ENCODE data around the gene BTBD9.
"Not testable (repeated sequence)": the region's sequence is repeated elsewhere in the genome, so short reads cannot be mapped to it uniquely, and the experiment has no call there.

The BTBD9 gene

GRCh38 chr6:38364127-38364526, 275.6 kb downstream of the BTBD9 start:
- FAIRE-seq, result no peak
- no peak for DNase-seq (ENCODE audit: insufficient read length)
- TF ChIP-seq TAF1 (IDR thresholded peaks at IDR 0.05; ENCODE audit: borderline replicate concordance, low read depth, low read length) (no peak), POLR2AphosphoS5 (IDR thresholded peaks at IDR 0.05; ENCODE audit: low read depth, low read length) (no peak), POLR2A (IDR thresholded peaks at IDR 0.05; ENCODE audit: low read depth, low read length) (no peak)

- FAIRE-seq, result peak; percentile 63
- TF ChIP-seq POLR2A (IDR thresholded peaks at IDR 0.05; ENCODE audit: low read depth, low read length) (no peak), TAF1 (IDR thresholded peaks at IDR 0.05; ENCODE audit: borderline replicate concordance, low read depth, low read length) (no peak), POLR2AphosphoS5 (IDR thresholded peaks at IDR 0.05; ENCODE audit: low read depth, low read length) (no peak)
Measured at GRCh38 chr6:38355519-38355918, 284.2 kb downstream of the BTBD9 start.

GRCh38 chr6:38354905-38355304, 284.8 kb downstream of the BTBD9 start:
- TF ChIP-seq POLR2AphosphoS5 (IDR thresholded peaks at IDR 0.05; ENCODE audit: low read depth, low read length) (no peak), POLR2A (IDR thresholded peaks at IDR 0.05; ENCODE audit: low read depth, low read length) (no peak), TAF1 (IDR thresholded peaks at IDR 0.05; ENCODE audit: borderline replicate concordance, low read depth, low read length) (no peak)
- peak; percentile 86 for FAIRE-seq
- DNase-seq (ENCODE audit: insufficient read length), result no peak

More at GRCh38 chr6:38355519-38355918, 284.2 kb downstream of the BTBD9 start:
- DNase-seq (ENCODE audit: insufficient read length), result no peak

GRCh38 chr6:38354037-38354381, 285.7 kb downstream of the BTBD9 start:
- DNase-seq (ENCODE audit: insufficient read length) (no peak), FAIRE-seq (no peak)
- no peak for TF ChIP-seq POLR2A (IDR thresholded peaks at IDR 0.05; ENCODE audit: low read depth, low read length)
- no peak for TF ChIP-seq TAF1 (IDR thresholded peaks at IDR 0.05; ENCODE audit: borderline replicate concordance, low read depth, low read length)
- no peak for TF ChIP-seq POLR2AphosphoS5 (IDR thresholded peaks at IDR 0.05; ENCODE audit: low read depth, low read length)

GRCh38 chr6:38353310-38354036, 286.3 kb downstream of the BTBD9 start:
- FAIRE-seq (peak; percentile 51), DNase-seq (ENCODE audit: insufficient read length) (no peak)
- TF ChIP-seq TAF1 (IDR thresholded peaks at IDR 0.05; ENCODE audit: borderline replicate concordance, low read depth, low read length) (no peak), POLR2AphosphoS5 (IDR thresholded peaks at IDR 0.05; ENCODE audit: low read depth, low read length) (no peak), POLR2A (IDR thresholded peaks at IDR 0.05; ENCODE audit: low read depth, low read length) (no peak)

GRCh38 chr6:38352636-38353035, 287.1 kb downstream of the BTBD9 start:
- DNase-seq (ENCODE audit: insufficient read length) (no peak), FAIRE-seq (no peak)
- TF ChIP-seq TAF1 (IDR thresholded peaks at IDR 0.05; ENCODE audit: borderline replicate concordance, low read depth, low read length) (no peak), POLR2AphosphoS5 (IDR thresholded peaks at IDR 0.05; ENCODE audit: low read depth, low read length) (no peak), POLR2A (IDR thresholded peaks at IDR 0.05; ENCODE audit: low read depth, low read length) (no peak)

- TF ChIP-seq POLR2AphosphoS5 (IDR thresholded peaks at IDR 0.05; ENCODE audit: low read depth, low read length), result no peak
- TF ChIP-seq TAF1 (IDR thresholded peaks at IDR 0.05; ENCODE audit: borderline replicate concordance, low read depth, low read length), result no peak
- TF ChIP-seq POLR2A (IDR thresholded peaks at IDR 0.05; ENCODE audit: low read depth, low read length), result no peak
- DNase-seq (ENCODE audit: insufficient read length), result no peak
- FAIRE-seq, result no peak
Measured at GRCh38 chr6:38350942-38351341, 288.8 kb downstream of the BTBD9 start.

- FAIRE-seq (no peak), DNase-seq (ENCODE audit: insufficient read length) (no peak)
- TF ChIP-seq POLR2A (IDR thresholded peaks at IDR 0.05; ENCODE audit: low read depth, low read length), result no peak
- no peak for TF ChIP-seq TAF1 (IDR thresholded peaks at IDR 0.05; ENCODE audit: borderline replicate concordance, low read depth, low read length)
- no peak for TF ChIP-seq POLR2AphosphoS5 (IDR thresholded peaks at IDR 0.05; ENCODE audit: low read depth, low read length)
Measured at GRCh38 chr6:38350220-38350619, 289.5 kb downstream of the BTBD9 start.

- no peak for TF ChIP-seq POLR2A (IDR thresholded peaks at IDR 0.05; ENCODE audit: low read depth, low read length)
- no peak for TF ChIP-seq TAF1 (IDR thresholded peaks at IDR 0.05; ENCODE audit: borderline replicate concordance, low read depth, low read length)
- TF ChIP-seq POLR2AphosphoS5 (IDR thresholded peaks at IDR 0.05; ENCODE audit: low read depth, low read length), result no peak
- DNase-seq (ENCODE audit: insufficient read length) (no peak), FAIRE-seq (no peak)
Measured at GRCh38 chr6:38349795-38350194, 289.9 kb downstream of the BTBD9 start.

- TF ChIP-seq POLR2AphosphoS5 (IDR thresholded peaks at IDR 0.05; ENCODE audit: low read depth, low read length) (no peak), TAF1 (IDR thresholded peaks at IDR 0.05; ENCODE audit: borderline replicate concordance, low read depth, low read length) (no peak), POLR2A (IDR thresholded peaks at IDR 0.05; ENCODE audit: low read depth, low read length) (no peak)
- DNase-seq (ENCODE audit: insufficient read length) (no peak), FAIRE-seq (no peak)
Measured at GRCh38 chr6:38349221-38349620, 290.5 kb downstream of the BTBD9 start.

- DNase-seq (ENCODE audit: insufficient read length), result no peak
- no peak for FAIRE-seq
- TF ChIP-seq TAF1 (IDR thresholded peaks at IDR 0.05; ENCODE audit: borderline replicate concordance, low read depth, low read length) (no peak), POLR2AphosphoS5 (IDR thresholded peaks at IDR 0.05; ENCODE audit: low read depth, low read length) (no peak), POLR2A (IDR thresholded peaks at IDR 0.05; ENCODE audit: low read depth, low read length) (no peak)
Measured at GRCh38 chr6:38348371-38348770, 291.4 kb downstream of the BTBD9 start.

- DNase-seq (ENCODE audit: insufficient read length); FAIRE-seq: not testable (repeated sequence)
Measured at GRCh38 chr6:38347829-38348228, 291.9 kb downstream of the BTBD9 start.
